Medulla oblongata (tissue), 1 donor: ENCODE data around the gene APRT.
"Not testable (repeated sequence)": the region's sequence is repeated elsewhere in the genome, so short reads cannot be mapped to it uniquely, and the experiment has no call there.

Experiments
- DNase-seq: peaks from one replicate; pipeline ENCODE4 v3.0.0-alpha.2; 2015; ENCODE audit errors: extremely low spot score

Gene APRT

DNA sequence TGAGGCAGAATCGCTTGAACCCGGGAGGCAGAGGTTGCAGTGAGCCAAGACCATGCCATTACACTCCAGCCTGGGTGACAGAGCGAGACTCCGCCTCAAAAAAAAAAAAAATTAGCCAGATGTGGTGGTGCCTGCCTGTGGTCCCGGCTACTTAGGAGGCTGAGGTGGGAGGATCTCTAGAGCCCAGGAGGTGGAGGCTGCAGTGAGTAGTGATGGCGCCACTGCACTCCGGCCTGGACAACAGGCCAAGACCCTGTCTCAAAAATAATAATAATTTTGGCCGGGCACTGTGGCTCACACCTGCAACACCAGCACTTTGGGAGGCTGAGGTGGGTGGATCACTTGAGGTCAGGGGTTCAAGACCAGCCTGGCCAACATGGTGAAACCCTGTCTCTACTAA, 23.0 kb downstream of the APRT start:
- DNase-seq = not testable (repeated sequence)

DNA sequence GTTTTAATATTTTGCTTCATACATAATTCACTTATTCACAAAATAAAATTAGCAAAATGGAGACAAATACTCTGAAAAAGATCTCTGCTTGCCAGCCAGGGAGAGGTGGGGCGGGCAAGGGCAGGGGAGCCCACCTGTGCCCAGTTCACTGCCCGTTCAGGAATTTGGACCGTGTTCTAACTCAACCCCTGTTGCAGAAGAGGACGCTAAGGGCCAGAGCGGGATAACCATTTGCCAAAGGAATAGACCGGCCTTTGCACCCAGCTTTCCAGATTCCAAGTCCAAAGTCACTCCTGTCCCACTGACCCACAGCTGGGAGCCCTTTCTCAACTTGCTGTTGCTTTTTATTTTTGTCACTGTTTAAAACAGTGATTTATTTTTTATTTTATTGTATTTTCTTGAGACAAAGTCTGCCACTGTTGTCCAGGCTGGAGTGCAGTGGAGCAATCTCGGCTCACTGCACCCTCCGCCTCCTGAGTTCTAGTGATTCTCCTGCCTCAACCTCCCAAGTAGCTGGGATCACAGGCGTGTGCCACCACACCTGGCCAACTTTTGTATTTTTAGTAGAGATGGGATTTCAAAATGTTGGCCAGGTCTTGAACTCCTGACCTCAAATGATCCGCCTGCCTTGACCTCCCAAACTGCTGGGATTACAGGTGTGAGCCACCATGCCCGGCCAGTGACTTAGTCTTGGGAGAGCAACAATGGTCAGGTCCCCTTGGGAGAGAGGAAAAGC, 24.0 kb downstream of the APRT start:
- DNase-seq = no peak

GRCh38 chr16:88785106-88785924, 26.4 kb downstream of the APRT start, which contains the start of gene PIEZO1:
PIEZO1 (minus strand) TSS chr16:88785220; CDS start chr16:88784964, 256 bp downstream.
- peak; percentile 82 for DNase-seq

DNA sequence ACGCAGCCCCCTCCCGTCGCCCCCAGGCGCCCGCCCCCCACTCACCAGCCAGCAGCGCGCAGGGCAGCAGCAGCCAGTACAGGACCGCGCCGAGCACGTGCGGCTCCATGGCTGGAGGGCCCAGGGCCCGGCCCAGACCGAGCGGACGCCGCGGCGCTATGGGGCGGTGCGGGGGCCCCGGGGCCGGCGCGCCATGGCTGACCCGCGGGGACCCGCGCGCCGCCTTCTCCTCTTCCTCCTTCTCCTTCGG, 26.9 kb downstream of the APRT start:
- DNase-seq = no peak

GRCh38 chr16:88784074-88784855, 27.5 kb downstream of the APRT start:
- DNase-seq = no peak

DNA sequence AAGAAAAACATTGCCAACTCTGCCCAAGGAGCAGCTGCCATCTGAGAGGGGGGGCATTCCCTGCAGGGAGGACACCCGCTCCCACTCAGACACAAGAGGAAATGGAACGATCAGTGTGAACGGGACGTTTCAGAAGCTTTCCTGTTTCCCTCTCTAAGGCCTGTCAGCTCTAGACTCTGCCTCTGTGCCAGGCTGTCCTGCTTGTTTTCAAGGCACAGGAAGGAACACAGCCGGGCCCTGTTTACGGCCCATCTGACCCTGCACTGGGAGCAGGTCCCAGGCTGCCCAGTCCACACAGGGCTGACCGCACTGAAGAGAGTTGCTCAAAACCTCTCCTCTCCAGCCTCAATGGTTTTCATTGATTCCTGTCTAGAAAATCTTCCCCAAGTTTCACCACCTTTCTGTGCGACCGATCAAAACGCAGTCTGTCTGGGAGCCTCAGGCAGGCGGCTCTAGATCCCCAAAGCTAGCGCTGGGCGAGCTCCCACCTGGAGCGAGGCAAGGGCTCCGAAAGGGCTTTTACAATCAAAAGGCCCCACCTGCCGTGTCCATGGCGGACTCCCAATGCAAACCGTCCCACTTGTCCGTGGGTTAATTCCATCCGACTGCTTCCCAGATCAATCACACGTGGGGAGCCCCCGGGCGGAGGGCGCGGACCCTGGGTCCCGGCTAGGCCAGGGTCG, 28.2 kb downstream of the APRT start:
- peak; percentile 87 for DNase-seq

GRCh38 chr16:88782454-88783390, 29.0 kb downstream of the APRT start:
- peak; percentile 67 for DNase-seq

DNA sequence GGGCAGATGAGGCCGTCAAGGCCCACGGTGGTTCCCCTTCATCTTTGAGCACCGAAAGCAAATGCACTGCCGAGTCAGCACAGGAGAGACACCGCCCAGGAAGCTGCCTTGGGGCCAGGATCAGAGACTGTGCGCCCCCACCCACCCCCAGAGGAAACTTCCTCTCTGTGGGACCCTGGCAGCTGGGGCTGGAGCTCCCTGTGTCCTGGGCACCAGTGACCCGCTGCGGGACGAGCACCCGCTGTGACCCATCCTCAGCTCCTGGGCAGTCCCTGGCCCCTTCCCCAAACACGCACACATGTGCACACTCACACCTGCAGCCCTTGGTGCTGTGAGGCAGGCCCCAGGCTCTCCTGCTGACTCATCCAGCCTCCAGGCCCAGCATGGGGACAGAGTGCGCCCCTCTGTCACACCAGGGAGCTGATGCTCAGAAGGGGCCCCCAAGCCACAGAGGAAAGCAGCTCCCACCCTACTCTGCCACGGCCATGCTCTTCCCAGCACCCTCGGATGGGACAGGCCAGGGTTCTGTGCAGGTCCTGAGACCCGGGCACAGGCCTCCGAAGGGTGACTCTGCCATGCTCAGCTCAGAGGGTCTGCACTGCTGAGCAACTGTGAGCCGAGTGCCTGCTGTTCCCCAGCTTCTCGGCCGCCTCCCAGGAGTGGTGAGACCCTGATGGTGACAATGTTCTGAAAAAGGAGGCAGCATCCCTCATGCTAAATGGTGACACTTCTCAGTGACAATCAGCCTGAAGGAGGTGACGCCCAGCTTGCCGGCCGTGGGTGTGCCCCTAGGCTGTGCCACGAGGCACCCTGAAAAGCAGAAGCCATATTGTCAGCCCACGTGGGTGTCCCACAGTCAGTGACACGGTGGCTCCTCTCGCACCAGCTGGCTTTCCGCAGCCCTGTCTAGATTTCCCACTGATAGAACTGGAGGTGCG, 30.3 kb downstream of the APRT start:
- DNase-seq = no peak

GRCh38 chr16:88780142-88781062, 31.3 kb downstream of the APRT start:
- DNase-seq = no peak

DNA sequence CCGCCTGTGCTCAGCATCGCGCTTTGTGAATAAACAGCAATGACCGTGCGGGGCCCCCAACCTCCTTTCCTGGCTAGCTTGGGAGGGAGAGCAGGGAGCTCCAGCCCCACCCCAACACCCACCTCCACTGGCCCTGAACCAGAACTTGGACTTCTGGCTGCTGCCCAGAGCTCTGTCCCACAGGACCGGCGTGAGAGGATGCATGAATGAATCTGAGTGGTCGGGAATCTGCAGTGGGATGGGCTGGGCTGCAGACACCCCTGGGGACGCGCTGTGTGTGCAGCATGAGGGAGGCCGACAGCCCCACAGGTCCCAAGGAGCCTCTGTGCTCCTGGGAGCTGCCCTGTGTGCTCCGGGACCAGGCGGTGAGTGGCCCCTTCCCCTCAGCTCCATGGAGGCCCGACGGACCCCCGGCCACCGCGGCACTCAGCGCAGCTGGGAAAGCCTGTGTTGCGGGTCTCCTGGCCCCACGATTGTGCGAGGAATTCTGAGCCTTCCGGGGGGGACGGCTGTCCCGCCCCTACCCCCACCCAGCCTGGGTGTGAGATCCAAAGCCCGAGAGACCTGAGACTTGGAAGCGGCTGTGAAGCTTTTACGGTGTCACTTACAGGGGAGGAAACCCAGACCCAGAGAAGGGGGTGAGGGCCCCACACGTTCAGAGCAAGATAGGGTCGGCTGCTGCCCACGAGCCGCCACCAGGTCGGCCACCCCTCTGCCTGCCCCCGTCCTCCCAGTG, 32.2 kb downstream of the APRT start:
- DNase-seq = no peak

DNA sequence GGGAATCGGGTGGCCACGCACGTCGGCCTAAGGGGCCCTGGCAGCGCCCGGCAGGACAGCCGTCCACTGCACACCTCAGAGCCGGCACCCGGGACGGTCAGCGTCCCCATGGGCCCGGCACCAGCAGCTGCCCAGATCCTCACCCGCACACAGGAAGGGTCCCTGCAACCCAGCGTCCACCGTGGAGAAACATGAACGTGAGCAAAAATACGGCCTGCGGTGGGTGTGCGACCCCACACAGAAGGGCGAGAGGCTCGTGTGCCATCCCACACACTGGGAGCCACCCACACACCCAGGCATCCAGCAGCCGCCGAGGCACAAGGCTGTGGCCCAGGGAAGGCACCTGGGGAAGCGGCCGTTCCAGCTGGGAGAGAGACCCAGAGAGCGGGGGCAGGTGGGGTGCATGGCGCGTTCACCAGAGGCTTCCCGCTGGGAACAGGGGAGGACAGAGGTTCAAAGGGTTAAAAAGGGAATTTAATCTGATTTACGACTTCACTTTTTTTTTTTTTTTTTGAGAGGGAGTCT, 33.1 kb downstream of the APRT start:
- no peak for DNase-seq

DNA sequence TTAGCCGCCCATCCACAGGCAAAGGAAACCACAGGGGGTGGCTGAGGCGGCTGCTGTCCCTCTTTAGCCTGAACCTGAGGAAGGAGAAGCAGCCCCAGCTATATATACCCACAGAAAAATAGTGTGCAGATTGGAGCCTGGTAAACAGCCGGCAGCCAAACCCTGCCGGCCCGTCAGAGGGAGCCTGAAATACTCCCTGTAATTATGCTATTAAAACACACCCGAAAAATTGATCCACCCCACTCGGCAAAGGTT, 33.5 kb downstream of the APRT start:
- no peak for DNase-seq

GRCh38 chr16:88777471-88778270, 34.1 kb downstream of the APRT start:
- no peak for DNase-seq

DNA sequence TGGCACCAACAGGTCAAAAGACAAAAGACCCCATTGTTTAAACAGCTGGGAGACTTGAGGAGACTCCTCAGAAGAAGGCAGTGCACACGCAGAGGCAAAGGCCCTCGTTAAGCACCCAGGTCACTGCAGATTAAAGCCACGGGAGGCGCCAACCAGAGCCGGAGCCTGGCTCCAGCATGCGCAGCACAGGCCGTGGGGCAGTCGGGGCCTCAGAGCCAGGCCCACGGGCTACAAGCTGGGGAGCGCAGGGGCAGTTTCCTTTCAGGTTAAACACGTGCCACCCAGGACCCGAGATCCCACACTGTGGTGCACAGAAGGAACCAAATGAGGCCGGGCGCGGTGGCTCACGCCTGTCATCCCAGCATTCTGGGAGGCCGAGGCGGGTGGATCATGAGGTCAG, 35.9 kb downstream of the APRT start:
- DNase-seq = no peak

GRCh38 chr16:88774544-88775393, 37.0 kb downstream of the APRT start:
- no peak for DNase-seq

GRCh38 chr16:88773812-88774291, 37.9 kb downstream of the APRT start:
- DNase-seq = no peak
